ENCODE results near the gene KCNK10.

GRCh38 chr14:88352698-88353097 is 29.6 kb upstream of the KCNK10 start:
- no peak for TF ChIP-seq YY1 (IDR thresholded peaks at IDR 0.05; ENCODE audit: insufficient read depth, insufficient read length)
- TF ChIP-seq SUZ12 (IDR thresholded peaks at IDR 0.05; ENCODE audit: extremely low read depth, insufficient read depth, insufficient read length): no peak
